GM21737 (cell line): Measurements from ENCODE around the gene ROMO1.
A peak's percentile ranks its signal among the peaks of the same experiment; 100 is the strongest.

ENCODE experiments used
- ATAC-seq: cut with Tn5 transposase; IDR thresholded peaks from one replicate; pipeline ENCODE4 v1.9.1; 2021; ENCODE audit warnings: mild to moderate bottlenecking, moderate library complexity; ENCODE audit not compliant: unreplicated experiment

ROMO1 gene

DNA sequence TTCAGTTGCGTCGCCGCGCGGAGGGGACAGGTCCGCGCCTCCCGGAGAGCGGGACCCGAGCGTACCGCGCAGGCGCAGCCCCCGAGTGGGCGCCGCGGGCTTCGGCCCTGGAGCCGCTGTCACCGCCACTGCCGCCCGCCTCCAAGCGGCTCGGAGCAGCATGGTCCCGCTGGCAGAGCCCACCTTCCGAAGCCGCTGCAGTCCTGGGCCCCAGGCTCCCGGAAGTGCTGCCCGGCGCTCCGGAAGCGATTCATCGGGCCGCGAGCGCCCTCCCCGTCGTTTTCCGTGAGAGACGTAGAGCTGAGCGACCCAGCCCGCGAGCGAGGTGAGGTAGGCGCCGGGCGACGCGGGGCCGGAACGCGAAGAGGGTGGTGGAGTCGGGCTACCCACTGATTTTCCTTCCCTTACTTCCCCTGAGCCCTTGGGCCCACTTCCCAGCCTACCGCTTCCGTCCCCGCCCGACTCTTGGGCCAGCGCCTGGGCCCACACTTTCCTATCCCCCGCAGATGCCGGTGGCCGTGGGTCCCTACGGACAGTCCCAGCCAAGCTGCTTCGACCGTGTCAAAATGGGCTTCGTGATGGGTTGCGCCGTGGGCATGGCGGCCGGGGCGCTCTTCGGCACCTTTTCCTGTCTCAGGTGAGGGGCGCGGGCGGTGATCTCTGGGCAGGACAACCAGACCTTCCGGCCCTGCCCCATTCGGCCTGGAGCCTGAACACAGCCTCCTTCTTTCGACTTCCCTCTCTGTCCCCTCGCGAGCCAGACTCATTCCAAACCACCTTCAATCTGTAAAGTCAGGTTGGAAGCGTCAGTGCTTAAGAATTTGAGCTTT lies at the start of gene ROMO1, which contains the start of gene NFS1:
Gene ROMO1 (plus strand): TSS at position 279 of the 830 bp plus-strand sequence. CDS start 228 bp downstream, at position 507.
Gene NFS1 (minus strand): TSS at position 226 of the 830 bp plus-strand sequence. CDS start 64 bp downstream, at position 162.
- ATAC-seq = peak; percentile 65

DNA sequence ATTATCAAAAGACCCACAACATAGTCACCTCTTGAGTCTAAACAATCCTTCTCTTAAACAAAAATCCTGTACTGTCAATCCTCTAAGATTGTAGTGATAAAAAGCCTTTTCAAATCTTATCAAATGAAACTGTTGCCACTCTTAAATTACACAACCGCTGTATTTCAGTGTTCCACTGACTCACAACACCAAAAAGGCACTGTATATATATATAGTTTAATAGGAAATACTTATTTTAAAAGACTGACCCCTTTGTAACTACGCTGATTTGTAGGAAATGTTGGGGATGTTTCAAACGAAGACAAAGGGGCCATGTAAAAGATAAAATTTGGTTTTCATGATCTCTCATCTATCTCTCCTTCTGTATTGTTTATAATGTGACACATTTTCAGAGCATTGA lies 48.6 kb upstream of the ROMO1 start:
- no peak for ATAC-seq

DNA sequence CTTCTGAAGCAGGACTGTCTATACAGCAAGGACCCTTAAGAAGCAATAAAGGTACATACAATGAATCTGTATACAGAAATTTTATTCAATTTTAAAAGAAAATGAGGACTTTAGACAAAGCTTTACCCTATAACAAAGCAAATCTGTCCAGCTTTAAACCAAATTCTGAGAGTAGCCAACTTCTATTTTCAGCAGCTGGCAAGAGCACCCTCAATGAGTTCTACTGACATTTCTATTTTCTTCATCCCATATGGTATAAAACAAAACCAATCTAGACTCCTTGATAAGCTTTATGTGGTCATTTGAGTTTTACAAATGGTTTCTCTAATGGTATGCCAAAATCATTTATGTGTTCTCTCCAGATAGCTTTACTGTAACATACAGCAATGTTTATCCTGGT lies 47.2 kb upstream of the ROMO1 start:
- ATAC-seq = no peak

DNA sequence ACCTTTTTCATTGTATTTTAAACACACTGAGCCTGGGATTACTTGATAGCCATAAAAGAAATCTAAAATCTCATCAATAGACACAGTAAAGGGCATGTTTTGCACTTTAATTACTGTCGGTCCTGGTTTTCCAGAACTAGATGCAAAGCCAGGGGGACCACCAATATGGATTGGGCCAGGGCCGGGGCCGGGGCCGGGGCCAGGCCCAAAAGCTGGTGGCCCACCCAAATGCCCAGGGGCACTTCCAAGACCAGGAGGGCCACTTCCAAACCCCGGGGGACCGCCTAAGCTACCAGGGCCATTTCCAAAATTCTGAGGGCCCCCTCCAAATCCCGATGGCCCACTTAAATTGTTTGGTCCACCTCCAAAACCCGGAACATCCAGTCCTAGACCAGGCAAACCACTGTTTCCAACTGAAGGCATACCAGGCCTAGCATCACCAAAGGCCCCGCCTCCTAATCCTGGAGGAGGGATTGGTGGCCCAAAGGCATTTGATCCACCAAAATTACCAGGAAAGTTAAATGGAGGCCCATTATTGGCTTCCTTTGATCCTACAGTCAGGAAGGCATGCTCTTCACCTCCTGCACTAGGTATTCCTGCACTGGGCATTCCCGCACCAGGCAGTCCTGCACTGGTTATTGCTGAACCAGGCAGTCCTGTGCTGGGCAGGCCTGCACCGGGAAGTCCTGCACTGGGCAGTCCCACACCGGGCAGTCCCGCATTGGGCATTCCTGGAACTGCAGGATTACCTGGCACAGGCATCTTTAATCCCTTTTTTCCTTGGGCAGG lies 46.4 kb upstream of the ROMO1 start:
- no peak for ATAC-seq

DNA sequence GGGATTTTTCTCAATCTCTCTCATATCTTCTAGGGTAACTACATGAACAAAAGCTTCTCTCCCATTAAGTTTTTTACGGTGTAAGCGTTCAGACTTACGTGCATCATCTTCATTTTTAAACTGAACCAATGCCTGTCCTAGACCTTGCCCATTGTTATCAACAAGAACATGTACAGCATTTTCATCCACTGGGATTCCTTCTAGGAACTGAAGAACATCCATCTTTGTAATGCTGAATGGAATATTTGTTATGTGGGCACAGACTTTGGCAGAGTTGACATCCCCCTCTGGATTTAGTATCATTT lies 45.8 kb upstream of the ROMO1 start:
- ATAC-seq = no peak

DNA sequence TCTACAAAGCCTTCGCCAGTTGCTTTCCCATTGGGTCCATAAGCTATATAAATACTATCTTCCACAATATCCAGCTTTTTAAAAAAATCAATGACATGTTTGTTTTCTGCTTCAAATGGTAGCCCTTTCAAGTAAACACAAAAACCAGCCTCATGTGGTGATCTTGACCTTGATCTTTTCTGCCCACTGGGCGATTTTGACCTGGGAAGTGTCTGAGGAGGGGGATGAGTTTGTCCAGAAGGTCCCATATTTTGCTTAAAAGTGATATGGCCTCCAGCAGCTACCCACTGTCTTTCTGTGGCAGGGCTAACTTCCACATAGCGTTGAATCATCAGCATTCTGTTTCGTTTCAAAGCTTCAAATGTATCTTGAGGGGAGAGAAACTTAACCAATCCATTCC lies 45.3 kb upstream of the ROMO1 start:
- no peak for ATAC-seq

DNA sequence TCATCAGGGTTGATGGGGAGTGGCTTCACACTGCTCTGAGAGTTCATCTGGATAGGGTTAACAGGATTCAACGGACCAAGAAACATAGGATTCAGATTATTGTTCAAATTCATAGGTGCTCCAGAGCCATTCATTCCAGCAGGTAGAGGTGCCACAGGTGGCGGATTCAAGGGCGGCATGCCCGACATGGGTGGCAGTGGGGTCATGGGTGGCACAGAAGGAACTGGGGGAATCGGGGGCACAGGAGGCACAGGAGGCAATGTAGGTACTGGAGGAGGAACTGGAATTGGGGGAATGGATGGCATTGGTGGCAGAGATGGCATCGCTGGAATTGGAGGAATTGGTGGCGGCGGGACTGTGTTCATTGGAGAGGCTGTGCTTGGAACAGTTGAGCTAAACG lies 44.8 kb upstream of the ROMO1 start:
- ATAC-seq = no peak

DNA sequence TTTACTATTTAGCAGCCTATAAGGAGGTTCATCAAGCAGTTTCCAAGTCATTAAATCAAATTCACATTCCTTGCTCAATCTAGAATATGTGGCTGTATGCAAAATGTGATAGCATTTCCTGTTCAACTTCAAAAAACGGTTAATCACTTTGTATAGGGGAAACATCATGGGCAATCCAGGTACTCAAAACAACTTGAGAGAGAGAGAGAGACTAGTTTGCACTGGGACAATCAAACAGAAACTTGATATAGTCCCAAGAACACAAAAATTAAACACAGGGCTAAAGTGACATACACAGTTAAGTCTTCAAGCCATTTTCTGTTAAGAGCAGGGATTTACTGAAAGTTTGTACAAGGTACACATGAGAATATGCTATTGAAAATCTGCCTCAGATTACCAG lies 41.9 kb upstream of the ROMO1 start:
- no peak for ATAC-seq

DNA sequence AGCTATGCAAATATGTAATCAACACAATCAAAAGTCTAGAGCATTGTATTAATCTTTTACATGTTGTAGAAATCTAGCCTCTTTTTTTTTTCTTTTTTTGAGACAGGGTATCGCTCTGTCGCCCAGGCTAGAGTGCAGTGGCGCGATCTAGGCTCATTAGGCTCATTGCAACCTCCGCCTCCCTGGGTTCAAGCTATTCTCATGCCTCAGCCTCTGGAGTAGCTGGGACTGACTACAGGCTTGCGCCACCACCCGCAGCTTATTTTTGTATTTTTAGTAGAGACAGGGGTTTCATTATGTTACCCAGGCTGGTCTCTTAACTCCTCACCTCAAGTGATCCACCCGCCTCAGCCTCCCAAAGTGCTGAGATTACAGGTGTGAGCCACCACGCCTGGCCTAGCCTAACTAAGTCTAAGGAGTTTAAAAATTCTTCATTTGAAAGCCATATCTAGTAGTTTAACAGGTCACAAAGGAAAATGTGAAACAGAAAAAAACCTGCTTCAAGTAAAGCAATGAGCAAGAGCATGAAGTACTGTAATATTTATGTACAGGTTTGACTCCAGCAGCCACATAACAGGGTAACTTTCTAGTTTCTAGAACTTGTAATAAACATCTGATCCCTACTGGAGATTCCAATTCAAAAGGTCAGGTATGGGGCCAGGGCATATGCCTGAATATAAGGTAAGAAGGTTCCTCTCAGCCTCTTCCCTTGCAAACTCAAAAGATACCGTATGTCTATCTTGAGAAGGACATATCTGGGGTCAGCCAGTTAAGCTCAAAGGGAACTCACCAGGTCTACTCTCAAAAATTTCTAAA lies 38.9 kb upstream of the ROMO1 start:
- ATAC-seq = no peak

DNA sequence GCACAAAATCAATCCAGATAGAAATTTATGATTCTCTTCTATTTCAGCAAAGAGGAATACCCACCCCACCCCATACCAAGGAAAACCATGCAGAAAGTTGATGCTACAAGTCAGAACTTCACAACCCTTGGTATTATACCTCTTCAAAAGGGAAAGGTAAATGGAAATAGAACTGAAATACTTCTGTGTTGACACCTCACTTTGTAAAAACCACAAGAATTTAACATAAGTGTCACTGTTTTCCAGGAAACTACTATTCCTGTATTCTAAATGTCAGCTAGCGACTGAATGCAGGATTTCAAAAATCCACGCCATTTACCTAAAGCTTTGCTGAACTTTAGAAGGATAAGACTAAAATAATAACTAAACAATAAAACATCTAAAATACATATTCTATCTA lies 38.2 kb upstream of the ROMO1 start:
- ATAC-seq = no peak

DNA sequence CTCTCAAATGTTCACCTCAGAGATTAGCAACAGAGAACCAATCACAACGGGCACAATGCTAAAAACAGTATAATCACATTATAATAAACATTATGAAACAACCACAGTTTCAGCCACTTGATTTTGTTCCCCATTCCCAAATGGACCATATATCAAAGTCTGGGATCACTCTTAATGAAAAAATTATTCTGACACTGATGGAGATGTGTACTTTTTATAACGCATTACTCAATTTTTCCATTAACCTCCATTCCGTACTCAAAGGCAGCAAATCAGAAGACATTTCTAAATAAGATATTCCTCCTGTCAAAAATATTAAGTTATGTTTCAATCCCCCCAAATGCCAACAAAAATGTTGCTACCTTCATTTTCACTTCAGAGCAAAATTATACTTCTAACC lies 37.3 kb upstream of the ROMO1 start:
- no peak for ATAC-seq

DNA sequence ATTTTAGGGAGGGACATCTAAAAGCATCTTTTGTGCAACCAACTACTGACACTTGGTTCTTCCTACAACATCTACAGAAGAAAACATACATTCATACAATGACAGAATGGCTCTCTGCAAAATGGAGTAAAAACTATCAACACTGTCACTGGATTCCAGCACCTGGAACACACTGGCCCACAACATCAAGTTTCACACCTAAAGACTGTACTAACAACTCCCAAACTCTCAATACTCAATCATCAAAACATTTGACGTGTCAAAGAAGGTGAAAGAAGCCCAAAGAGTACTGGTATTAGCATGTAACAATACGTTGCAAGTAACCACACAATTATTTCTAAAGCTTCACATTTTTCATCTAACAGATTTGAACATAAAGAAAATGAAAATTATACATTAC lies 36.7 kb upstream of the ROMO1 start:
- no peak for ATAC-seq

DNA sequence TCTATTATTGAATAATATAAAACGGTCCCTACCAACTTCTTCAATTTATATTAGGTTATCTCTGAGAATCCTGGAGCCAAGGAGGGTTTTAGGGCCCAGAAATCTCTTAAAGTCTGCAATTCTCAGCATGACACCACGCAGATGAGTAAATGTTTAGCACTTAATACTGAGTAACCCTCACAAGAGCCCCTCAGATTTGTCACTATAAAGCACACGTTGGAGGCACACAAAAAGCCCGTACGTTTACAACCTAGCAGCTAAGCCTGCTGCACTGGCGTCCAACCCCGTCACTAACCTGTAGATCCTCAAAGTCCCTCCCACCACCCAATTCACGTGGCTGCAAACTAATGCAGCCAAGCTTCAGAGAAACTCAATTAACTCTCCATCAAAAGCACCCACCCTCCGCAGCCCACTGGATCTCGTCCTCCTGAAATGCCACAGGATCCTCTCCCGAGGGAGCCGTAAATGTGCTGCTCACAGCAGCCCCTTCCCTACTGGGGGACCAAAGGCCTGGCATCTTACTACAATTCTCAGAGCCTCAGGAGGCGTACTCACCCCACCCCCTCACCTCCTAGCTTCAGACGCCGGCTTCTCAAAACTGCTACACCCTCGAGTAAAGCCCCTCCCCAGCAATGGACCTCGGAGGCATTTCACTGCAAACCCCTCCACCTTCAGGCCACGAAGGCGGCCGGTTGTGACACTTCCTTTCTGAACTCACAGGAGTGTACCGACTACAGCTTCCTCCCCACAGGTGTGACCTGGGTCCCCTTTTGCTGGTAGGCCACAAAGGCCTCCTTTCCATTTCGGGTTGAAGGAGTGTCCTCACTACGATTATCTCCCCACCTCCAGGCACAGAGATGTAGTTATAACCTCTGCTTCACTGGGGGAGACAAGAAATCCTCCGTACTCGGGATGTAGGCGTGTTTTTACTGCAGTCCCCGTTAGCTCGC lies 35.4 kb upstream of the ROMO1 start:
- peak; percentile 34 for ATAC-seq

DNA sequence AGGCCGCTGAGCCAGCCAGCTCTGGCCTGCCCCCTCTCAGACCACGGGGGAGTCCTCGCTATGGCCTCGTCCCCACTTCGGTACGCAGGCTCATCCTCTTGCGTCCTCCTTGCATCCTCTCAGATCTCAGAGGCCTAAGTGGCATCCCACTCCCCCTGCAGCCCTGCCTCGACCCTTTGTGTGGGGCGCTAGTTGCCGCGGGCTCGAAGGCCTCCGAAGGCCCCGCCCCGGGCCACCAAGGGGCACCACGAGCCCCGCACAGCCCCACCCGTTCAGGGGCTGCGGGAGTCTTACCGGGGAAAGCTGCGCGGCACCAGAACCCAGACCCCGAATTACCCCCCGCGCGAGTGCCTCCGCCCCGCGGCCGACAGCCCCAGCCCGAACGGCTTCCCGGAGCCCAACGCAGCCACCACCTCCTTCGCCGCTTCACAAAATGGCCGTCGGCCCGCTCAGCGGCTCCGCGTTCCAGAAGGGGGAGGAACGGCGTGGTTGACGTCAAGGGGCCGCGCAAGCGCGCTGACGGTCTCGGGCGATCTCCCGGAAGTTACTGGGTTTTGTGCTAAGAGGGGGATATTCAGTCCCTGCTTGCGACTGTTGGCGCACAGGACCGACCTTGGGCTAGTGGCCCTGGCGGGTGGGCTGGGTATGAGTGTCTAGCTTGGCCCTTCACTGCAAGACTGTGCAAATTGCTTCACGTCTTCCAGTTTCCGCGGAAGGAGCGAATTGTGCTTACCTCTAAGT lies 34.6 kb upstream of the ROMO1 start, which contains the start of the genes CPNE1 and RBM12:
Gene CPNE1 (minus strand): TSS at position 435 of the 741 bp plus-strand sequence. CDS start 31,977 bp downstream, outside the sequence.
Gene RBM12 (minus strand): TSS at position 435 of the 741 bp plus-strand sequence. CDS start 9,578 bp downstream, outside the sequence.
- peak; percentile 73 for ATAC-seq

DNA sequence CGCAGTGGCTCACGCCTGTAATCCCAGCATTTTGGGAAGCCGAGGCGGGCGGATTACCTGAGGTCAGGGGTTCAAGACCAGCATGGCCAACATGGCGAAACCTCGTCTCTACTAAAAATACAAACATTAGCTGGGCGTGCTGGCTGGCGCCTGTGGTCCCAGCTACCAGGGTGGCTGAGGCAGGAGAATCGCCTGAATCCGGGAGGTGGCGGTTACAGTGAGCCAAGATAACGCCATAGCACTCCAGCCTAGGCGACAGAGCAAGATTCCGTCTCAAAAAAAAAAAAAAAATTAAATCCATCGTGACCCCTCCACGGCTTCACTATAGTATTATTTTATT lies 33.3 kb upstream of the ROMO1 start:
- no peak for ATAC-seq

DNA sequence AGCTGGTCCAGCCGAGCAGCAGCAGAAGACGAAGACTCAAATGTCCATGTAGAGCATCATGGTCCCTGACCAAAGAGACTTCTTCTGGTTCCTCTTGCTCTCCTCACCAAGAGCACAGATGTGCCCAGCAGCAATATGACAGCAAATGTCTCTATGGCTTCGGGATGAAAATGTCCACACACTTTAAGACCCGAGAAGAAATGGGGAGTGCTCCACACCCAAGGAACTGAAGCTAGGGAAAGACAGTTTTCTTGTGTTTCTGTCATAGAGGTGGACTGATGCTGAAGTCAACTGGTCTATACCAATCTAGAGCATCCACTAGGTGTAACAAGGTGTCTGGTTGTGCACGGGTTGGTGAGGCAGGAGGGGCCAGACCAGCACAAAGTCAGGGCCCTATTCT lies 30.0 kb upstream of the ROMO1 start:
- ATAC-seq = no peak

DNA sequence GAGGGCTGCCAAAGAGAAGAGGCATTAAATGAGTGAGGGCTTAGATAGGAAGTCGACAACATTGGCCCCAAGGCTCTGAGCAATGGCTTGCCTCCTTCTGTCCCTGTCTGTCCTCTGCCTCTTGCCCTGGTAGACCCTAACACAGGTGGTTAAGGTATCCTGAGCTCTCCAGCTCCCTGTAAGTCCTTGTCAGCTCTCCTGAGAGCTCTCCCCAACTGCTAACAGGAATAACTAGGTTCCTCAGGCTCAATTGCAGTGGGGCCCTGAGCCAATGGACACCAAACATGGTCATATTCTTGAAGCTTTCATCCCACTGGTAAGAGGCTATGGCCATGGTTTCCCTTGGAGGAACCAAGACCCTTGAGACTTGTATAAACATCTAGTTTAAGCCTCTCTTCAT lies 29.5 kb upstream of the ROMO1 start:
- ATAC-seq = no peak

DNA sequence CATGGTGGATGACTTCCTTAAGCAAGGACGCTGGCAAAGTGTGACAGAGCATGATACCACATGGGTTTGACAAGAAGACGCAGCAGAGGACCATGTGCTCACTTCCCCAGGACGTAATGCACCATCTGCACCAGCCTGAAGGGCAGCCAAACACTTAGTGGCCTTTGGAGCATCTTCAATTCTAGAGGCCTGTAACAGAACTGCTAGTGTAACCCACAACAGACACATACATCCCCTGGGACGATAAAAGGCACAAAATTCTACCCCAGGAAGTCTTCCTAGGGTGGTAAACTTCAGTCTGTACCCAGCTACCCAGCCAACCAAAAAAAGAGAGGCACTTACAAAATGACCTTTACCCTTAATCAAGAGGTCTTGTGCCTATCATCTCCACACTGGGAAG lies 25.3 kb upstream of the ROMO1 start:
- ATAC-seq = no peak

DNA sequence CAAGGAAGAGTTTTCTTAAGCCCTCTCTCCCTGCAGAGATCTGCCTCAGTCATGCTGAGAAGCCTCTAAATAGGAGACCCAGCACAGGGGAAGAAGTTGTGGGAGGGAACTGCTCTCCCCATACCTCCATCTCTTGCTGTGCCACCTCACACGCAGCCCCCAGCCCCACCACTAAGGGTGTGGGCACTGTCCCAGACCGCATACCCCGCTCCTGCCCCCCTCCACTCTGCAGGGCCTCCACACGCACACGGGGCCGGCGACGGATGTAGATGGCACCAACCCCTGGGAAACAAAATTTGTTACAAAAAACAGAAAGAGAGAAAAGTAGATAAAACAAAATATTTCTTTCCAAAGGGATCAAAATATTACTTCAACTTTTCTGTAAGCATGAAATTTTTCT lies 24.3 kb upstream of the ROMO1 start:
- no peak for ATAC-seq
